Testis (tissue), 2 donors: Measurements from ENCODE around the gene IL6.
"Not testable (repeated sequence)": the region's sequence is repeated elsewhere in the genome, so short reads cannot be mapped to it uniquely, and the experiment has no call there.

Source experiments
- POLR2A ChIP-seq: fragments of 450-650 bp; IDR thresholded peaks from one replicate; pipeline ENCODE4 v1.6.1; 2017; ENCODE audit warnings: antibody characterized with exemption, mild to moderate bottlenecking, moderate library complexity
- TF ChIP-seq, protein P1 (sequence below), 3 experiments: fragments of 450-650 bp in 2 of 3; fragments of 200-600 bp in 1 of 3; sonication (generic) in 1 of 3; IDR thresholded peaks; one replicate each; pipeline ENCODE4 v1.5.1; 2016 to 2019; ENCODE audit warnings: antibody characterized with exemption in 3 of 3, mild to moderate bottlenecking in 2 of 3, moderate library complexity in 1 of 3

DNA sequence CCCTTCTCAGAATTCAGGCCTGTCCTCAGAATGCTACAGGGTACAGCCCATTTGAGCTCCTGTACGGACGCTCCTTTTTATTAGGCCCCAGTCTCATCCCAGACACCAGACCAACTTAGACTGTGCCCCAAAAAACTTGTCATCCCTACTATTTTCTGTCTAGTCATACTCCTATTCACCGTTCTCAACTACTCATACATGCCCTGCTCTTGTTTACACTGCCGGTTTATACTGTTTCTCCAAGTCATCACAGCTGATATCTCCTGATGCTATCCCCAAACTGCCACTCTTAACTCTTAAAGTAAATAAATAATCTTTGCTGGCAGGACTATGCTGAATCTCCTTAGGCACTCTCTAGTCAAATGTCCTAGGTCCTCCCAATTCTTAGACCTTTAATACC is 18.8 kb upstream of the IL6 start:
- TF ChIP-seq, protein P1, sequence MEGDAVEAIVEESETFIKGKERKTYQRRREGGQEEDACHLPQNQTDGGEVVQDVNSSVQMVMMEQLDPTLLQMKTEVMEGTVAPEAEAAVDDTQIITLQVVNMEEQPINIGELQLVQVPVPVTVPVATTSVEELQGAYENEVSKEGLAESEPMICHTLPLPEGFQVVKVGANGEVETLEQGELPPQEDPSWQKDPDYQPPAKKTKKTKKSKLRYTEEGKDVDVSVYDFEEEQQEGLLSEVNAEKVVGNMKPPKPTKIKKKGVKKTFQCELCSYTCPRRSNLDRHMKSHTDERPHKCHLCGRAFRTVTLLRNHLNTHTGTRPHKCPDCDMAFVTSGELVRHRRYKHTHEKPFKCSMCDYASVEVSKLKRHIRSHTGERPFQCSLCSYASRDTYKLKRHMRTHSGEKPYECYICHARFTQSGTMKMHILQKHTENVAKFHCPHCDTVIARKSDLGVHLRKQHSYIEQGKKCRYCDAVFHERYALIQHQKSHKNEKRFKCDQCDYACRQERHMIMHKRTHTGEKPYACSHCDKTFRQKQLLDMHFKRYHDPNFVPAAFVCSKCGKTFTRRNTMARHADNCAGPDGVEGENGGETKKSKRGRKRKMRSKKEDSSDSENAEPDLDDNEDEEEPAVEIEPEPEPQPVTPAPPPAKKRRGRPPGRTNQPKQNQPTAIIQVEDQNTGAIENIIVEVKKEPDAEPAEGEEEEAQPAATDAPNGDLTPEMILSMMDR (IDR thresholded peaks at IDR 0.05) = not testable (repeated sequence)
- TF ChIP-seq POLR2A = not testable (repeated sequence)
